Measurements from ENCODE around the gene OR8D2. TPM values are rescaled to one million over a fixed set of nuclear protein-coding genes. Genes with fewer than 3 reads are reported as not detected.

OR8D2 gene
- total and polyA plus RNA-seq, 2 of the 4 experiments (the other 2 are of a cell fraction) = not detected

GRCh38 chr11:124344346-124344745, 24.3 kb upstream of the OR8D2 start:
- no peak overlapping the region for H4K91ac ChIP-seq (ENCODE audit: insufficient read depth, low read depth, low read length)
- intact Hi-C loops (cut with micrococcal nuclease) = no loop called here
- no peak overlapping the region for H2AK5ac ChIP-seq (ENCODE audit: low read depth, low read length)
- H3K4ac ChIP-seq (ENCODE audit: low read depth, low read length) = no peak overlapping the region
- no peak overlapping the region for H3K18ac ChIP-seq (ENCODE audit: low read depth, low read length)
- BruUV-seq (replicated peaks) = no TSS peak
- H3K4me2 ChIP-seq (ENCODE audit: low read depth, low read length) = no peak overlapping the region
- no peak overlapping the region for H3K27ac ChIP-seq (ENCODE audit: insufficient read depth, low read length)
- H2BK15ac ChIP-seq (ENCODE audit: low read depth, low read length) = no peak overlapping the region
- H3K4me3 ChIP-seq (ENCODE audit: insufficient read depth, low read depth, low read length) = no peak overlapping the region
- H3K36me3 ChIP-seq (ENCODE audit: control insufficient read depth, insufficient read depth, low read length) = no peaks in the 10 kb centered on the region
- H4K20me1 ChIP-seq (ENCODE audit: insufficient read depth, low read length) = no peaks in the 10 kb centered on the region
- in situ Hi-C loops (cut with MboI; ENCODE audit: low sequenced_read_pairs) = no loop called here
- H3K9ac ChIP-seq (ENCODE audit: low read depth, low read length) = no peak overlapping the region
- no peaks in the 10 kb centered on the region for H3K79me1 ChIP-seq (ENCODE audit: low read depth in 1 of 2, low read length in 2 of 2)
- H4K5ac ChIP-seq (ENCODE audit: low read depth, low read length) = no peak overlapping the region
- CTCF ChIA-PET = no interaction called here
- H3K27me3 ChIP-seq (ENCODE audit: control insufficient read depth, insufficient read depth, low read length) = no peaks in the 10 kb centered on the region
- dilution Hi-C loops (cut with HindIII; ENCODE audit: low sequenced_read_pairs, unreplicated experiment) = no loop called here
- no peak overlapping the region for H4K8ac ChIP-seq (ENCODE audit: low read depth in 2 of 2, low read length in 2 of 2)
- WGBS, 2 experiments (ENCODE audit: extremely low coverage in 2 of 2, insufficient read length in 1 of 2) = no CpG with 5 or more reads among the region's 5 CpGs
- ATAC-seq (ENCODE audit: low read depth) (no peak), DNase-seq (no peak)
- H3K4me1 ChIP-seq (ENCODE audit: control insufficient read depth, insufficient read depth, low read length) = no peaks in the 10 kb centered on the region
- no peak overlapping the region for H2BK20ac ChIP-seq (ENCODE audit: low read depth, low read length)
- no peak overlapping the region for H2BK120ac ChIP-seq (ENCODE audit: low read depth, low read length)
- H3K14ac ChIP-seq (replicated peaks; ENCODE audit: low read depth, low read length) = no peak overlapping the region
- TF ChIP-seq MAZ (IDR thresholded peaks at IDR 0.05; ENCODE audit: borderline replicate concordance, low read depth, low read length) = no peak
- no peak for TF ChIP-seq RCOR1 (IDR thresholded peaks at IDR 0.05; ENCODE audit: insufficient replicate concordance, low read length)
- TF ChIP-seq MXI1 (IDR thresholded peaks at IDR 0.05; ENCODE audit: borderline replicate concordance, low read depth, low read length) = no peak
- no peak for TF ChIP-seq RAD21 (IDR thresholded peaks at IDR 0.05; ENCODE audit: low read length)
- TF ChIP-seq BHLHE40 (IDR thresholded peaks at IDR 0.05; ENCODE audit: low read depth, low read length) = no peak
- H2AFZ ChIP-seq (replicated peaks; ENCODE audit: low read length, poor library complexity) = no peak overlapping the region
- H3K23ac ChIP-seq (ENCODE audit: low read depth, low read length) = no peak overlapping the region
- POLR2A ChIA-PET (ENCODE audit: unreplicated experiment) = no interaction called here
- H3K56ac ChIP-seq (ENCODE audit: extremely low read depth, insufficient read depth, low read length) = no peak overlapping the region
- H2BK5ac ChIP-seq (ENCODE audit: low read depth, low read length, poor library complexity, severe bottlenecking) = no peak overlapping the region
- no peaks in the 10 kb centered on the region for H3K9me1 ChIP-seq (ENCODE audit: insufficient read depth, low read length)
- no peaks in the 10 kb centered on the region for H3K9me3 ChIP-seq (ENCODE audit: control insufficient read depth, insufficient read depth, low read length)
- H2AK9ac ChIP-seq (replicated peaks; ENCODE audit: low read depth, low read length, poor library complexity) = no peak overlapping the region

Measured in IMR-90 (cell line).